ENCODE data around the gene ZNF763.
"Not testable (repeated sequence)": the region's sequence is repeated elsewhere in the genome, so short reads cannot be mapped to it uniquely, and the experiment has no call there.

The ZNF763 gene

DNA sequence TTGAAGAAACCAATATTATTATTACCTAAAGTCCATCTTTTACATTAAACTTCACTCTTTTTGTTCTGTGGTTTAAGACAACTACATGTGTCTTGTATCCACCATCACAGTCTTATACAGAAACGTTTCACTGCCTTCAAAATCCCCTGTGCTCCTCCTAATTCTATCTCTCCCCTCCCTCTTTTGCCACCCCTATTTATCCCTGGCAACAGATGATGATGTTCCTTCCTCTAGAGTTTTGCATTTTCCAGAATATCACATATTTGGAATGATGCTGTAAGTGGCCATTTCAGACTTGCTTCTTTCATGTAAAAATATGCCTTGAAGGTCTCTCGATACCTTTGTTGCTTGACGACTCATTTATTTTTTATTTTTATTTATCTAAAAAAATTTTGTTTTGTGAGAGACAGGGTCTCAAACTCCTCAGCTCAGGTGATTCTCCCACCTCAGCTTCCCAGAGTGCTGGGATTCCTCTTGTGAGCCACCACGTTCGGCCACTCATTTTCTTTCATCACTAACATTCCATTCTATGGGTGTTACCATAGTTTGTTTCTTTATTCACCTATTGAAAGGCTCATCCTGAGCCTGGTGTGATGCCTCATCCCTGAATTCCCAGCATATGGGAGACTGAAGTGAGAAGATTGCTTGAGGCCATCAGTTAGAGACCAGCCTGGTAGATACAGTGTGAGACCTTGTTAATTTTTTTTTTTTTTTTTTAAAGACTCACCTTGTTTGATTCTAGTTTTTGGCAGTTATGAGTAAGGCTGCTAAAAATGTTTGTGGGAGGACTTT lies 8.4 kb downstream of the ZNF763 start:
- DNase-seq: no peak

DNA sequence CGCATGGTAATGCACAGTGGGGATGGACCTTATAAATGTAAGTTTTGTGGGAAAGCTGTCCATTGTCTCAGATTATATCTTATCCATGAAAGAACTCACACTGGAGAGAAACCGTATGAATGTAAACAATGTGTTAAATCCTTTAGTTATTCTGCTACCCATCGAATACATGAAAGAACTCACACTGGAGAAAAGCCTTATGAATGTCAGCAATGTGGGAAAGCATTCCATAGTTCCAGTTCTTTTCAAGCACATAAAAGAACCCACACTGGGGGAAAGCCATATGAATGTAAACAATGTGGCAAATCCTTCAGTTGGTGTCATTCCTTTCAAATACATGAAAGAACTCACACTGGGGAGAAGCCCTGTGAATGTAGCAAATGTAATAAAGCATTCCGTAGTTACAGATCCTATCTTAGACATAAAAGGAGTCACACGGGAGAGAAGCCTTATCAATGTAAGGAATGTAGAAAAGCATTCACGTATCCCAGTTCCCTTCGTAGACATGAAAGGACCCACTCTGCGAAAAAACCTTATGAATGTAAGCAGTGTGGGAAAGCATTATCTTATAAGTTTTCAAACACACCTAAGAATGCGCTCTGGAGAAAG lies 13.8 kb downstream of the ZNF763 start:
- no peak for DNase-seq

DNA sequence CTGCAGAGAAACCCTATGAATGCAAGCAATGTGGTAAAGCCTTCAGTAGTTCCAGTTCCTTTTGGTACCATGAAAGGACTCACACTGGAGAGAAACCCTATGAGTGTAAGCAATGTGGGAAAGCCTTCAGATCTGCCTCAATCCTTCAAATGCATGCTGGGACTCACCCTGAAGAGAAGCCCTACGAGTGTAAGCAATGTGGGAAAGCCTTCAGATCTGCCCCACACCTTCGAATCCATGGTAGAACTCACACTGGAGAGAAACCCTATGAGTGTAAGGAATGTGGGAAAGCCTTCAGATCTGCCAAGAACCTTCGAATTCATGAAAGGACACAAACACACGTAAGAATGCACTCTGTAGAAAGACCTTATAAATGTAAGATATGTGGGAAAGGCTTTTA lies 14.7 kb downstream of the ZNF763 start:
- DNase-seq: no peak

DNA sequence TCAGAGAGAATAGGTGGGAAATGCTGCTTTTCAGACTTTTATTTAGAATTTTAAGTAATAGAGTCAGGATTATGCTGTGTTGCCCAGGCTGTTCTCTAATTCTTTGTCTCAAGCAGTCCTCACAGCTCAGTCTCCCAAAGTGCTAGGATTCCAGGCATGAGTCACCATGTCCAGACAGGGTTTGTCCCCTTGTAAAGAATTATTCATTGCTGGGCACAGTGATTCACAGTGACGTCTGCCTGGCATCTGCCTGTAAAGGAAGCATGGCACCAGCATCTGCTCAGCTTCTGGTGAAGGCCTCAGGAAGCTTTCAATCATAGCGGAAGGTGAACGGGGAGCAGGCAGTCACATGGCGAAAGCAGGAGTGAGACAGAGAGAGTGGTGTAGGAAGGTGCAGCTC lies 17.7 kb downstream of the ZNF763 start:
- no peak for DNase-seq

DNA sequence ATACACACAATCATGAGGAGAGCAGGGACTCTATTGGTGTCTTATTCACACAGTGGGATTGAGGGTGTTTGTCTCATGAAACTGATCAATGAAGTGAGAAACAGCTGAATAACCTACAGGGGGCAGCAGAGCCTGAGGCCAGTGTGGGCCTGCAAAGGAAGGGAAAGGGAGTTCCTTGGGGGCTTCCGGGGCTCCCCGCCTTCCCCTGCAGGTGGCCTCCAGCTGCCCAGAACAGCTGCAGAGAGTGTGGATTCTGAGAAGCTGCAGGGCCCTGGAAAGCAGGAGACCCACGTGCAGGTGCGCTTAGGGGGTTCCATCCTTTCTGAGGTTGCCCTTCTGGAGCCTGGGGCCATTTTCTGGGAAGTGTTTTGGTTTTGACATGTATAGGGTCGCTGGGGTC lies 20.1 kb downstream of the ZNF763 start:
- DNase-seq: no peak

DNA sequence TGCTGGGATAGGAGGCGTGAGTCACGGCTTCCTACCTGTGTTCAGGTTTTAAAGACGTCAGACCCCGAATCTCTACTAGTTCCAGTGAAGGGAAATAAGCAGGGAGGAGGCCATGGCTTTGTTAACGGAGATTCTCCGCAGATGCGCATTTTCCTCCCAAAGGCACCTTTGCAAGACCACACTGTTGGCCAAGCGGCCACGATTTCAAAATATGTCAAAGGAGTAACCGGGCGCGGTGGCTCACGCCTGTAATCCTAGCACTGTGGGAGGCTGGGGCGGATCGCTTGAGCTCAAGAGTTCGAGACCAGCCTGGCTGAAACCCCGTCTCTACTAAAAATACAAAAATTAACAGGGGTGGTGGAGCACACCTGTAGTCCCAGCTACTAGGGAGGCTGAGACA lies 21.9 kb downstream of the ZNF763 start:
- DNase-seq: no peak

DNA sequence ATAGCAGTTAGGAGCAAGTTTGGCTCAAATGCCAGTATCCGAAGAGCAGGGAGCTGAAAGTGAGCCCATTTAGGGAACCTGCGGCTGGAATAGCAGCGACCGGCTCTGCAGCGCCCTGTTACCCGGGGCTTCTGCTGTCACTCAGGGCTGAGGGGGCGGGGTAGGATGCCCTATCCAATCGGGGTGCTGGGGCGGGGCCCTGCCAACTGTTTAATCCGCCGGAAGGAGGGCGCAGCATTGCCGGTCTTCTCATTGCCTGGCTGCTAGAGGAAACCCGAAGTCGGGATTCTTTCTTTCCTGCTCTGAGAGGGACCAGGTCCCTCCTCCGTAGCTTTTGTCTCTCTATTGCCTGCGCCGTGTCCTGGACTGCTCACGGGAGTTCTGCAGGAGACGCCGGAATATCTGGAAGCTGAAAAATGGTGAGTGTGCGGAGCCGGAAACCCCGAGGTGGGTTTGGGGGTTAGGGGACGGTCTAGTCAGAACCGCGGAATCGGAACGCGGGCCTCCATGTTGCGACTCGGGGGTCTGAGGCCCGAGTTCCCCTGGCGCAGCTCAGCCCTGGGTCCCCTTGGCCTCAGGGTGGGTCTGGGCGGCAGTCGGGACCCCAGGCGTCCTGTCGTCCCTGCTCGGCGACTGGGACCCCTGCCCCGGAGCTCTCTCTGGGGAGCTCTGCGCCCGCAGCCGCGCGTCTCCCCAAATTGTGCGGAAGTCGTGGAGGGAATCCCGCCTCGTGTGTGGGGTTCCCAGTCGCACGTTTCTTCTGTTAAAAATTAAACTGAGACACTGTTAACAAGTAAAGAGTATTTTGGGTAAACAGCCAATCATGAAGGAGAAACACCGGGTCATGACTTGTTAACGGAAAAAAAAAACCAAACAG lies 22.8 kb downstream of the ZNF763 start:
- DNase-seq: peak; percentile 90

DNA sequence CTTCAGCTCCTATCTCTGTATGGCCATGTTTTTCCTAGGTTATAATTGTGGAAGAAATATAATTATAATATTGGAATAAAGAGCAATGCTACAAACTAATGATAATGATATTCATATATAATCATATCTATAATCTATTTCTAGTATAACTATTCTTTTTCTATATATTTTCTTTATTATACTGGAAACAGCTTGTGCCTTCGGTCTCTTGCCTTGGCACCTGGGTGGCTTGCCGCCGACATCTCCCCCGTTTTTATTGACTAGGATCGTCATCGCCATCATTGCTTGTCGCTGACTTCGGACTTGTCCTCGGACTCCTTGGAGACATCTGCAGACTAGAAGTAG lies 24.2 kb downstream of the ZNF763 start:
- DNase-seq: no peak

DNA sequence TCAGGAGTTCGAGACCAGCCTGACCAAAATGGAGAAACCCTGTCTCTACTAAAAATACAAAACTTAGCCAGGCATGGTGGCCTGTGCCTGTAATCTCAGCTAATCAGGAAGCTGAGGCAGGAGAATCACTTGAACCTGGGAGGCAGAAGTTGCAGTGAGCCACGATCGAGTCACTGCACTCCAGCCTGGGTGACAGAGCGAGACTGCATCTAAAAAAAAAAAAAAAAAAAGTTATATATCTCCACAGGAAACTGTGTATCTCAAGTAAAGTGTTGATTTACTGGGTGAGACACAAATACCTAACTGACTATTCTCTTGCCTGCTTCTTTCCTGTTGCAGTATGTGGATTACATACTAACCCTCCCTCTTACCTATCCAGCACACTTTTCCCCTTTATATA lies 27.1 kb downstream of the ZNF763 start:
- not testable (repeated sequence) for DNase-seq

DNA sequence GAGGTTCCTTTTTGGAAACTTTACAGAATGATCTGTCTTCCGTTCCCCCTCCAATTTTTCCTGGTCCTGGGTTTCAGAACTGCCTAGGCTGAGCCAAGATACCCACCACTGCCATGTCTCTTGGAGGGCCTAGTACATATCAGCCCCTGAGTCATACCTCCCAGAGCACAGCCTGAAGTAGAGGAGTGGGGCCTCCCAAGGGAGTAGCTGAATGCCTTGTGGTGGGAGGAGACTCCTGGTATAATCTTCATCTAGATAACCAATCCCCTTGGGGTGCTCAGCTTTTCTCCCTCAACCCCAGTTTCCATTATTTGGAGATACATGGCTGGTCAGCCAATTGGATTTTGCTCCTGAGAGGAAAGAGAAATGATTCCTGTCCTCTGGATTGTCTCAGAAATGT lies 30.3 kb downstream of the ZNF763 start:
- no peak for DNase-seq

DNA sequence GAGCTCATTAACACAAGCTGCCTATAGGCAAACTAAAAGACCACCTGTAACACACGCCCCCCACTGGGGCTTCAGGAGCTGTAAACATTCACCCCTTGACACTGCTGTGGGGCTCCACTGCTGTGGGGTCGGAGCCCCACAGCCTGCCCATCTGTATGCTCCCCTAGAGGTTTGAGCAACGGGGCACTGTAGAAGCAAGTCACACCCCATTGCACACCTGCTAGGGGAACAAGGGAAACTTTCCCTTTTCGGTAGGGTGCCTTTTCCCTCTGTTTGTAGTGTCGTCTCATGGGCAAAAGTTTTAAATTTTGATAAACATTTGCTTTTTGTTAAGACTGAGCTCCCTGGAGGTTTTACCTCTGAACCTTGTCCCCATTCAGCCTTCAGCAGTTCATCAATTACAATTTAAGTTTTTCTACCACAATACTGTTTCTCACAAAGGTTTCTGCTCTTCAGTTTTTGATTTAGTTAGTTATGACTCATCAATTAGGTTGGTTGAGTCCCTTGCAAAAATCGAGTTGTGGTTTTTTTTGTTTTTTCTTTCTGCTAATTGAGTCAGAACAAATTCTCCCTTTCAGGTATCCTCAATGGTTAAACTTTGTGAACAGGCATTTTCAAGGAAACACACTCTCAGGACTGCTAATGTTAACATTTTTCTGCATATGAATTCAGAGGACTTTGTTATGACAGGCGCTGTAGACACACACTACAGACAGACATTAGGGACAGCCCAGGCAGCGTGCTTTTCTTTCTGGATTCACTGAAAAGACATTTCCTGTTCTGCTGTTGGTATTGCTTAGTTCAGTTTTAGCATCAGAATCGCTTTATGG lies 35.5 kb downstream of the ZNF763 start:
- no peak for DNase-seq

DNA sequence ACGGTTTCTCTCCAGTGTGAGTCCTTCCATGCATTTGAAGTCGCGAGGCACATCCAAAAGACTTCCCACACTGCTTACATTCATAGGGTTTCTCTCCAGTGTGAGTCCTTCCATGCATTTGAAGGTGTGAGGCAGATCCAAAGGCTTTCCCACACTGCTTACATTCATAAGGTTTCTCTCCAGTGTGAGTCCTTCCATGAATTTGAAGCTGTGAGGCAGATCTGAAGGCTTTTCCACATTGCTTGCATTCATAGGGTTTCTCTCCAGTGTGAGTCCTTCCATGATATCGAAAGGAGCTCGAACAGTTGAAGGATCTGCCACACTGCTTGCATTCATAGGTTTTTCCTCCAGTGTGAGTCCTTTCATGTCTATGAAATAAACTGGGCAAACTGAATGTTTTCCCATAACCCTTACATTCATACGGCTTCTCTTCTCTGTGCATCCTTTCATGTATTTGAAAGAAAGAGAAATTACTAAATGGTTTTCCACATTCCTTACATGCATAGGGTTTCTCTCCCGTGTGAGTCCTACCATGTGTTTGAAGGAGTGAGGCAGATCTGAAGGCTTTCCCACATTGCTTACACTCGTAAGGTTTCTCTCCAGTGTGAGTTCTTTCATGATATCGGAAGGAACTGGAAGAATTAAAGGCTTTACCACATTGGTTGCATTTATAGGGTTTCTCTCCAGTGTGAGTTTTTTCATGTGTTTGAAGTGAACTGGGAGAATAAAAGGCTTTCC lies 50.3 kb downstream of the ZNF763 start:
- no peak for DNase-seq

DNA sequence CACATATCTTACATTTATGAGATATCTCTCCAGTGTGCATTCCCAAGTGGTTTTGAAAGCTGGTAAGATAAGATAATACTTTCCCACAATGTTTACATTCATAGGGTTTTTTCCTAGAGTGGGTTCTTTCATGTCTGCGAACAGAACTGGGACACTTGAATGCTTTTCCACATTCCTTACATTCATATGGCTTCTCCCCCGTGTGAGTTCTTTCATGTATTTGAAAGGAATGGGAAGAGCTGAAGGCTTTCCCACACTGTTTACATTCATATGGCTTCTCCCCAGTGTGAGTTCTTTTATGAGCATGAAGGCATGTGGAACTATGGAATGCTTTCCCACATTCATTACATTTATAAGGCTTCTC lies 50.9 kb downstream of the ZNF763 start:
- no peak for DNase-seq

Measured in midbrain (tissue), 1 donor.